Esophagus squamous epithelium (tissue), 4 donors: ENCODE results near the gene IL1R1.

Experiments used
- POLR2A ChIP-seq, 4 donors: fragments of 450-650 bp; IDR thresholded peaks; one replicate each; pipeline ENCODE4 v1.6.1; 2017; ENCODE audit warnings: antibody characterized with exemption in 4 of 4, mild to moderate bottlenecking in 4 of 4, moderate library complexity in 3 of 4
- TF ChIP-seq, protein P1 (sequence below), 6 experiments: fragments of 450-650 bp in 4 of 6; fragments of 200-600 bp in 2 of 6; sonication (generic) in 2 of 6; IDR thresholded peaks; one replicate each; pipeline ENCODE4 v1.5.1; 2016 to 2019; ENCODE audit warnings: antibody characterized with exemption in 6 of 6, mild to moderate bottlenecking in 4 of 6, moderate library complexity in 4 of 6

DNA sequence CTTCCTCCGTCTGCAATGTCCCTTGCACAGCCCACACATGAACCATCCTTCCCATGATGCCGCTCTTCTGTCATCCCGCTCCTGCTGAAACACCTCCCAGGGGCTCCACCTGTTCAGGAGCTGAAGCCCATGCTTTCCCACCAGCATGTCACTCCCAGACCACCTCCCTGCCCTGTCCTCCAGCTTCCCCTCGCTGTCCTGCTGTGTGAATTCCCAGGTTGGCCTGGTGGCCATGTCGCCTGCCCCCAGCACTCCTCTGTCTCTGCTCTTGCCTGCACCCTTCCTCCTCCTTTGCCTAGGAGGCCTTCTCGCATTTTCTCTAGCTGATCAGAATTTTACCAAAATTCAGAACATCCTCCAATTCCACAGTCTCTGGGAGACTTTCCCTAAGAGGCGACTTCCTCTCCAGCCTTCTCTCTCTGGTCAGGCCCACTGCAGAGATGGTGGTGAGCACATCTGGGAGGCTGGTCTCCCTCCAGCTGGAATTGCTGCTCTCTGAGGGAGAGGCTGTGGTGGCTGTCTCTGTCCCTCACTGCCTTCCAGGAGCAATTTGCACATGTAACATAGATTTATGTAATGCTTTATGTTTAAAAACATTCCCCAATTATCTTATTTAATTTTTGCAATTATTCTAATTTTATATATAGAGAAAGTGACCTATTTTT lies 35.4 kb downstream of the IL1R1 start:
- TF ChIP-seq, protein P1, sequence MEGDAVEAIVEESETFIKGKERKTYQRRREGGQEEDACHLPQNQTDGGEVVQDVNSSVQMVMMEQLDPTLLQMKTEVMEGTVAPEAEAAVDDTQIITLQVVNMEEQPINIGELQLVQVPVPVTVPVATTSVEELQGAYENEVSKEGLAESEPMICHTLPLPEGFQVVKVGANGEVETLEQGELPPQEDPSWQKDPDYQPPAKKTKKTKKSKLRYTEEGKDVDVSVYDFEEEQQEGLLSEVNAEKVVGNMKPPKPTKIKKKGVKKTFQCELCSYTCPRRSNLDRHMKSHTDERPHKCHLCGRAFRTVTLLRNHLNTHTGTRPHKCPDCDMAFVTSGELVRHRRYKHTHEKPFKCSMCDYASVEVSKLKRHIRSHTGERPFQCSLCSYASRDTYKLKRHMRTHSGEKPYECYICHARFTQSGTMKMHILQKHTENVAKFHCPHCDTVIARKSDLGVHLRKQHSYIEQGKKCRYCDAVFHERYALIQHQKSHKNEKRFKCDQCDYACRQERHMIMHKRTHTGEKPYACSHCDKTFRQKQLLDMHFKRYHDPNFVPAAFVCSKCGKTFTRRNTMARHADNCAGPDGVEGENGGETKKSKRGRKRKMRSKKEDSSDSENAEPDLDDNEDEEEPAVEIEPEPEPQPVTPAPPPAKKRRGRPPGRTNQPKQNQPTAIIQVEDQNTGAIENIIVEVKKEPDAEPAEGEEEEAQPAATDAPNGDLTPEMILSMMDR (IDR thresholded peaks at IDR 0.05) = no peak
- no peak for TF ChIP-seq POLR2A (IDR thresholded peaks at IDR 0.05)
